ENCODE results near the gene ASAP3.

DNA sequence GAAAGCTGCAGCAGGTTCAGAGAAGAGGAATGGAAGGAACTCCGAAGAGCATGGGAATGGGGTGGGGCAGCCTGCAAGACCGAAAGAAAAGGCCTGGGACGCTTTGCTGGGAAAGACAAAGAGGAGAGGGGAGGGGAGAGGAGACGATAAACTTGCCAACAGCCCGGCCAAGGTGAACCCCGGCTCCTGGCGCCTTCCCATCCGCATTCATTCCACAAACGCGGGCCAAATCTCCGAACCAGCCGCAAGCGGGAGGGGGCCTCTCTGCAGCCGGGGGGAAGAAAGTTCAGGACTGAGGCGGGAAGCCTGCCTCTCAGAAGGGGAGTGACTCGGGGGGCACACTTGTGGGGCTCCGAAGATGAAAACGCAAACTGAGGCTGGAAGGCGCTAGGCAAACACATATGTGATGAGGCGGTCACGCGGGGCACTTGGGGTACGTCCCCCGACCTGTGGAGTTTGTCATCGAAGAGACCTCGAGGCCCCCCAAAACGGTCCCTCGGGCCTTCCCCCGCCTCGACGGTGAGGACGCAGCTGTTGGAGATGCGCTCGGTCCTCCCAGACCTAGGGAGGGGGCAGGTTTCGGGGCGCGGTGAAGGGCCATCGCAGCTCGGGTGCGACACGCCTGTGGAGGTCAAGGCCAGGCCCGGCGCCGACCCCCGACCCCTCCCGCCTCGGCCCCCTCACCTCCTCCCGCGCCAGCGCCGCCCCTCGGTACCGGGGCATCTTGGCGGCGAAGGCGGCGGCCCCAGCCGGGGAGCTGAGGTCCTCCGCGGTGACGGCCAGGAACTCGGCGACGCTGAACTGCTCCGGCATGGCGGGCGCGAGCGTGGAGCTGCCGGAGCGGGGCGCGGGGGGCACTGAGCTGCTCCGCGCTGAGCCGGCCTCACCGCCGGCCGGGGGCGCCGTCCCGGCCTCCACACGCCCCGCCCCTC is at the start of gene ASAP3:
- TF ChIP-seq, protein P1, sequence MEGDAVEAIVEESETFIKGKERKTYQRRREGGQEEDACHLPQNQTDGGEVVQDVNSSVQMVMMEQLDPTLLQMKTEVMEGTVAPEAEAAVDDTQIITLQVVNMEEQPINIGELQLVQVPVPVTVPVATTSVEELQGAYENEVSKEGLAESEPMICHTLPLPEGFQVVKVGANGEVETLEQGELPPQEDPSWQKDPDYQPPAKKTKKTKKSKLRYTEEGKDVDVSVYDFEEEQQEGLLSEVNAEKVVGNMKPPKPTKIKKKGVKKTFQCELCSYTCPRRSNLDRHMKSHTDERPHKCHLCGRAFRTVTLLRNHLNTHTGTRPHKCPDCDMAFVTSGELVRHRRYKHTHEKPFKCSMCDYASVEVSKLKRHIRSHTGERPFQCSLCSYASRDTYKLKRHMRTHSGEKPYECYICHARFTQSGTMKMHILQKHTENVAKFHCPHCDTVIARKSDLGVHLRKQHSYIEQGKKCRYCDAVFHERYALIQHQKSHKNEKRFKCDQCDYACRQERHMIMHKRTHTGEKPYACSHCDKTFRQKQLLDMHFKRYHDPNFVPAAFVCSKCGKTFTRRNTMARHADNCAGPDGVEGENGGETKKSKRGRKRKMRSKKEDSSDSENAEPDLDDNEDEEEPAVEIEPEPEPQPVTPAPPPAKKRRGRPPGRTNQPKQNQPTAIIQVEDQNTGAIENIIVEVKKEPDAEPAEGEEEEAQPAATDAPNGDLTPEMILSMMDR (IDR thresholded peaks at IDR 0.05): no peak
- TF ChIP-seq POLR2A (IDR thresholded peaks at IDR 0.05): peak in 1 of 2 donors; percentile 23
- TF ChIP-seq EP300 (IDR thresholded peaks at IDR 0.05): no peak
- no peak for TF ChIP-seq POLR2AphosphoS5 (IDR thresholded peaks at IDR 0.05)
